Middle frontal gyrus (tissue), 1 donor: ENCODE results near the gene IP6K3.

Source experiments
- DNase-seq: peaks from one replicate; pipeline ENCODE4 v3.0.0-alpha.2; 2015; ENCODE audit warnings: low spot score; ENCODE audit errors: extremely low spot score

Gene IP6K3

DNA sequence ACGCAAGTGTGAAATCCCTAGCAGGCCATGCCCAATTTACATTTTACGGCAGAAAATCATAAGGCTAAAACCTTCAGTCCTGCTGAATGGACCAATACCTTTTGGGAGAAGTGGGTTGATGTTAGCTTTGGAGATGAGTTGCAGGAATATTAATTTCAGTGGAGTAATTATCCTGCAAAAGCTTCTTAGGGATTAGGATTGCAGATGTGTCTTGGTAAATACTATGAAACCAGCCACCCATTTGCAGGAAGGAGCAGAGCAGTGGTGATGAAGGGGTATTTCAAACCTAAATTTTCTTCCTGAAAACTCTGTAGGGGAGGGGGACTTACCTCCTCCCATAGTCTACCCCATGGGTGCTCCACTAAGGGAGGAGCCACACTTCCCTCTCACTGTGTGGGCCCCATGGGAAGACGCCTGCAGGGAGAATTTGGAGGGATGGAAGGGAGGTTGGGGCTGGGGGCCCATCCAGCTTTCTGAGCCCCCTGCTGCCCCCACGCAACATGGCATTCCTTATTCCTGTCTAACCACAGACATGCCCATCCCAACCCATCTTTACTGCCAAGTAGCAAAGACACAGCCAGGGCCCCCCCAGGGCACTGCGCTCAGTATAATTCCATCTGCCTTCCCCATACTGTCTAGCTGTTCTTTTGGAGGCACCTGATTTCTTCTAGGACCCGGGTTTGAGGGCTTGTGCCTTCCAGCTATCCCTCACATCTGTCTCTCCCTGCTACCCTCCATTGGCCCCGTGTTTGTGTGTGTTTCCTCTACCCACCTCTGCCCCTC lies 20.6 kb downstream of the IP6K3 start:
- no peak for DNase-seq

DNA sequence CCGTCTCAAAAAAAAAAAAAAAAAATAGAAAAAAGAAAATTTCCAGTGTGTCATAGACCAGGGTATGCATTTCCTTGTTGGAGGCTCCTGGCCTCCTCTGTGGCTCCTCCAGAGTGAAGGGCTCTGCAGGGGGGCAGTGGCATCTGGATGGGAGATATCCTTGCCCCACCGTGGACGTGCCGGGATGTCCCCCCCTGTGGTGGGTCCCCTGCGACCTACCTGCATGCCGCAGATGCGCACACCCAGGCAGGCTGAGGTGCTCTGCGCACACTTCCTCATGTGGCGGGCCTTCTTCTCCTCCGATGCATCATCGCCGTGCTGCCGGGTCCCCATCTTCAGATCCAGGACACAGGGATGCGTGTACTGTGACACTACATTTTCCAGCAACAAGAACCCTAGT lies 21.5 kb downstream of the IP6K3 start:
- DNase-seq = no peak

DNA sequence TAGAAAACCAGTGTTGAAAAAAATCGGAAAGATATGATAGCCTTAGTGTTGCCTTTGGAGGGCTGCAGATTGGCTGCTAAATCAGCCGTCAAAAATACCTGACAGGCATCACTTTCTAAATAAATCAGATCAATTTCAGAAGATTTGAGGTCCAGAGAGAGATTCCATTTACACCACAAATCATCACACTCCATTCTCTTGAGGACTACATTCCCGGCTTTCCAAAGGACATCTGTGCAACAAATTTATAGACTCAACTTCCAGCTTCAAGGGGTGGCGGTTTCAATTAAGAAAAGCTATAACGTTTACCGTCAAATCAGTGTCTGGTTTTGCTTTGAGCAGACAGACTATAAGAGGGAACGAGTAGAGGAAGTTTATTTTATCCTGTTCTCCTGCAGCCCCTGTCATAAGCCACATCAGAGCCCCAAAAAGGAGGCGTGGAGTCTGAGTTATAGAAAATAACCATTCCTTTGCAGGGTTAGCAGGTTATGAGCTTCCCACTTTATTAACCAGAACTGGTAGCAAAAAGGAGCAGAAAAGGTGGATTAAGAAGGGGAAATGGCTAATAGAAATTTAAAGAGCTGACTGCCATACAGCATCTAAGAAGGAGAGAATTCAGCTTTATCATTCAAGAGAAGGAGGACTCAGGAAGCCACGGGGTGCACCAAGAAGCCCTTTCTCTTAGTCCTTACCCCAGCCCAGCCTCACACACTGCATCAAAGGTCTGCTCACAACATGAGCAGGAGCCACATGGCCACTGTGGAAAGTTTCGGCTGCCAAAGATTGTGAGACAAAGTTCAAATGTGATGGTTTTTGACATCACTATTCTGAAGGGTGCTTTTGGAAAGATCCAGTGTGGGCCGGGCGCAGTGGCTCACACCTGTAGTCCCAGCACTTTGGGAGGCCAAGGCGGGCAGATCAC lies 22.3 kb downstream of the IP6K3 start:
- no peak for DNase-seq

DNA sequence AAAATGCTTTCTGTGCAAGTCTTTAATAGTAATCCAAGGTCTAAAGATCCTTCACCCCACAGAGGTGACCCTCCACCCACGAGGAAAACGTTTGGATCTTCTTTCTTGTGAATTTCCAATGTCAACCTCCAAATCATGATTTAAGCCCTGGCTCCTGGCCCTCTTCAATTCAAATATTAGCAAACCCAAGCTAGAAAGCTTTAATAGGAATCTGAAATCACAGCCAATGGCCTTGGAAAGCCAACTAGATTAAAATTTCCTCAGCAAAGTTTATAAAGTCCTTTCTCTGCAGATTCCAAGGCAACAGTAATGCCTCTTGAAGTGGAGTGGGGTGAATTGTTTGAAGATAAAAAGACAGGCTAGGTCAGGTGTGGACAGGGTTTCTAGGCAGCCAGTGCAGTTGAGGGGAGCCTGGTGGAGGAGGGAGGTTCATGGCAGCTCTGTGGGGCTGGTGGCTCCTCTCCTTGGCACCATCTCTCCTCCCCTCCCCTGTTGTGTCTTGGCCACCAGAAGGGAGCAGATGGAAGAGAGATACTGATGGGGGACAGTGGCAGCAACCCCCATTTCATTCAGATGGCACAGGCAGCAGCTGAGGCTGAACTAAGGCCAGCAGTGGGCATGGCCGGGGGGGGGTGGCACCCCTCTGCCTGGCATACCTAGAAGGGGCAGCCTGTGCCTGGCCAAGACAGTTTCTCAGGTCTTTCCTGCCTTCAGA lies 23.2 kb downstream of the IP6K3 start:
- DNase-seq = no peak

DNA sequence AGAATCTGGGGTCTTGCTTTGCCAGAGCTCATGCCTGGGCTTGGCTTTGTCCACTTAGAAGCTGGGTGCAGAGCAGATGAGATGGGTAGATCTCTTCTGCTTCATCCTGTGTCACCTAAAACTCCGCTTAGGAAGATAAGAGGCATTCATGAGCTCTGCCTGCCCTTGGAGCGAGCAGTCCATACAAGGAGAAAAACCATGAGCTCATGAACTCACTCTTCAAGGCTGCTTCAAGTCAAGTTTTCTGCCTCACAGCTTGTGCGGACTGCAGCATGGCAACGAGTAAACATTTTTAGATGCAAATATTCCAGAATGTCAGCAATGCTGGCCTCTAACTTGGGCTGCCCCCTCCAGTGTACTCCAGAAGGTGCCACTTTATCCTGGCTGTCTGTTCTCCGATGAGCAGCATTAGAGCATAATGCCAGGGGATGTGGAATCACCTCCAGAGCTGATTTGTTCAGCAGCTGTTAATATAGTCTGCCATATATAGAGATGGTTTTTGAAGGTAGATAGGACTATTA lies 24.5 kb downstream of the IP6K3 start:
- DNase-seq = no peak

DNA sequence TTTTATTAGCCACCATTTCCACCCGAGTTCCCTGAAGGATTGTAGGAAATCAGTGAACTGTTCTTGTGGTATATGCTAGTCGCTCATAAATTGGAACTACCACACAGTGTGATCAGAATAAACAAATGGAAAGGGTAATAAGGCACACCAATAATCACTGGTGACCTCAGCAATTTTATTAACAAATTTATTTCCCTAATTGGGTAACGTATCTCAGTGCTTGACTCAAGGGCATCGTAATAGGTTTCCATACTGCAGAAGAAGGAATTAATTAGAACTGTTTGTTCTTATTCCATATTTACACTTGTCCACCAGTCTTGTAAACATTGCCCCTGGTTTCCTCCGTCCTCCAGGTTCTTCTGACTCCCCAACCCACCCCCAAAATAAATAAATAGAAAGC lies 25.2 kb downstream of the IP6K3 start:
- no peak for DNase-seq

DNA sequence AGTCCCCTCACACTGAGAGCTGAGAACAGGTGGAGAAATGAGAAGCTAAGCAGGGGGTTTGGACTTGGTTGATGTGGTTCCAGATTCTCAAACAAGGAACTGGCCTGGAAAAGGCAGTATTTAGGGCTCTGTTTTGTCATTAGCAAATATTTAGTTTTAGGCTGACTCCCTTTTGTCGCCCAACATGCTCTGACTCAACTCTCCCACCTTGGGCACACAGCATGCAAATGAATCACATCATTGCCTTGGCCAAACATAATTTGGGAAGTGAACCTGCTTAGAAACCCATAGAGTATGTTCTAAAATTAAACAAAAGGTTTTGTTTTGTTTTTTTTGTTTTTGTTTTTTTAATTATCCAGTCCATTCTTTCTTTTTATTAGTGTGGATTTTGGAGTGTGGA lies 25.7 kb downstream of the IP6K3 start:
- DNase-seq = no peak

DNA sequence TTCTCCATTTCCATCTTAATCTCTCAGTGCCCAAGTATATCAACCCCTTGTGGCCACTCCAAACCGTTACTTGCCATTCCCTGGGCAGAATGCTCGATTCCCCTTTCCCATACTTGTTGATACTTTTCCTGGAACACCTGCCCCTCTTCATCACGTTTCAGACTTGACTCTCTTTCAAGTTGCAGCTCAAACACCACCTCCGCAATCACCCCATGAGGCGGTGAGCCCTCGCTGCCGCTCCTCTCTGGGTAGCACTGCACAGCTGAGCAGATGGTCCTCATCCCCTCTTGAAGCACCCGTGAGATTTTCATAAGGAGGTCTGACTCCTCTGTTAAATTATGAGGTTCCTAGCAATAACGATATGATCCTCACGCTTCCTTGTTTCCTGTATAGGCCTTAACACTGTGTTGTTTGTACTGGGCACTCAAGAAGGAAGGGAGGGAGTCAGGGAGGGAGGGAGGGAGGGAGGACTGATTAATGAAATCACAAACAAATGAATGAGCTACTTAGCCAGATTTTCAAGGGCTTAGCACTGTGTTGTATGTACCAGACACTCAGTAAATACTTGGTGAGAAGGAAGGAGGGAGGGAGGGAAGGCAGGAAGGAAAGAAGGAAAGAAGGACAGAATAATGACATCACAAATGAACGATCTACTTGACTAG lies 27.2 kb downstream of the IP6K3 start:
- no peak for DNase-seq

DNA sequence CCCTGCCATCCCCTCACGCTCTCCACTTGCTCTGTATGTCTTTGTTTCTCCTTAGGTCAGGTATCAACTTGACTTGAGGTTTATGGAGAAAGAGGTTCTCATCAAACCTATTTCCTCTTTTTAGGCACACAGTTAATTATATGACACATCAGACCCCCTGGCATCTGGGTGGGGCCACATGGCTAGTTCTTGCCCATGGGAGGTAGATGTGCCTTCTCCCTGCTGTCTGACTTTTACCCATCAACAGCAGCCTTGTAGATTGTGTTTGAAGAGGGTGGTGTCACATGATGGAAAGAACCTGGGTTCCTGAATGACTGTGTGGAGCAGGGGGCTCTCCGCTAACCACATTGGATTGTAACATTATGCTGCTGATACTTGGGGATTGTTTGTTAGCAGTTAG lies 28.0 kb downstream of the IP6K3 start:
- no peak for DNase-seq

DNA sequence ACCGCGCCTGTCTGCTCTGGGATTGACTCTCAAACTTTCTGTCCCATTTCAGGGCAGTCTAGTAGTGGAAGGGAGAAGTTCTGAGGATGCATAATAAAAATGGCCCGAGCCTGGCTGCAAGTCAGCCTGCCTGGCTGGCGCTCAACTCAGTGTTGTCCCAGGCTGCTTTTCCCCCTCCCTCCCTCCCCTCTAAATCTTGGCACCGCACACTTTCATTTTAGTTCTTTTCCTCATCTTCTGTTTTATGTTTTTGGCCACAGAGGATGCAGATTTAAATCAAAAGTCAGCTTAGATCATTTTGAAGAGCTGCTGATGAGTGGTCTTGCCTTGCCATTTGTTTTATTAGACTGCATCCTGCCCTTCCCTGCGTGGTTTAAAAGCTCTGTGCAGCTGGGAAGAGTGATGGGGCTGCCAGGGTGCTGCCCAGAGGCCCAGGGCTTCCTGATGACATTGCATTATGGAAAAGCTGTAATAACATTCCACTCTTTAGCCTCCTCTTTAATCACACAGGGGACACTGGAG lies 28.7 kb downstream of the IP6K3 start:
- no peak for DNase-seq

DNA sequence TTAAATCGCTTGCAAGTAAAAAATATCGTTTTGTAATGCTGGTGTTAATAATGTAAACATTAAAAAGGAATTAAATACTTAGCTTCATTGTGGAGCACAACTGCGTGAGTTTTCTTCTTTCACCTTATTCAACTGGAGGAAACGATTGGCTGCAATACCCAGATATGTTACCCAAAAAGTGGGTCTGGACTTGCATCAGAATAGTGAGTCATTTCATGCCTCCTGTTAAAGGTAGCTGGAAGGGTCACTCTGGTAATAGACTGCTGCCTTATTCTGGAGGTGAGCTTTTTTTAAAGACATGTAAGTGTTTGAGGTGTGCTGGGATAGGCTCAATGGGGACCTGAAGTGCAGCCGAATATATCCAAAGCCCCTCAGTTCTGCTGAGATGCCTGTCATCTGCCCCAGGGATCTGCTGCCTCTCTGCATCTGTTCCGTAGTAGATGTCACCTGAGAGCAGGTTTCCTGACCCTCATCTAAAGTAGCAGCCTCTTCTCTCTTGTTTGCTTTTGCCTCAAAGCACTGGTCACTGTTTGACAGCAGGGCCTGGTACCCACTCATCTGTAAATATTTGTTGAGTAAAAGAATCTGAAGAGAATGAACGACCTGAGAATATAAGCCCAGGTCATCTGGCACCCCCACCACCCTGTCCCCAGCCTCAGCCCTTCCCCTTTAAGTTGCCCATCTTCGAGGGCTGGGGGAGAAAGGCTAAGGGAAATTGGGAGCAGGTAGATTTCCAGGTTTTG lies 29.6 kb downstream of the IP6K3 start:
- no peak for DNase-seq

DNA sequence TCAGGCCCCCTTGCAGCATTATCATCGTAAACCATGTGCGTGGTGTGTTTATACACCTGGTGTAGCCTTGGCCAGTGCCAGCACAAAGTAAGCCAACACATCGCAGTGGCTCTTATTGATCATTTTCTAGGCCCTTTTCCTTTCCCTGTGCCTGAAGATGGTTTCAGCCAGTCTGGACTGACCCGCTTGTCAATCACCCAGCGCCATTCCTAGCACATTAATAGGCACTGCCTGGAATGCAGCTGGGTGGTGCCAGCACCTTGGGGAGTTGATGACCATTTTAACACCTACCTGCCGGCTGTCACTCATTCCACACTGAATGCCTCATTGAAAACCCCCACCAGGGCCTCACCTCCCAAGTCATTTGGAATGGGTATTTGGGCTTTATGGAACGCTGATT lies 30.3 kb downstream of the IP6K3 start:
- no peak for DNase-seq

DNA sequence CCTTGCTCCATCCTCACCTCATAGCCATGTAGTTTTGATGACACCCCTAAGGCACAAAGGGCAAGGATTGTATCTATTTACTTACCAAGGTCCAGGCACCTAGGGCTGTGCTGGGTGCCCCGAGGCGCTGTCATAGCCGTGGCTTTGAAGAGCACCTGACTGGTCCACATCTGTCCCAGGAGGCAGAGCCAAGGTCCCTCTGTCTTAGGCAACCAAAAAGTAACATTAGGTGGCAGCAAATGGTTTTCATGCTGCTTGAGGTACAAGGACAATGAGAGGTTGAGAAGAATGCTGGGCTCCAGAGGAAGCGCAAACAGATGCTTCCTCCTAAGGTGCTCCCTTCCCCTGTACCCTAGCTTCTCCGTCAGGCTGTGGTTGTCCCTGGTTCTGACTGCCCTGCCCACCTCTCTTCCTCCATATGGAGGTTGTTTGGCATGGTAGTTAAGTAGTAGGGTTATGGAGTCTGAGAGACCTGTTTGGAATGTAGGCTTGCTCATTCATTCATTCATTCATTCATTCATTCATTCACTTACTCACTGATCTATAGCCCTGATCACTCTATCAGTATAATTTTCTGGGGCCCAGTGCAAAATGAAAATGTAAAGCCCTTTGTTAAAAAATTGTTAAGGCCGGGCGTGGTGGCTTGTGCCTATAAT lies 32.2 kb downstream of the IP6K3 start:
- no peak for DNase-seq

DNA sequence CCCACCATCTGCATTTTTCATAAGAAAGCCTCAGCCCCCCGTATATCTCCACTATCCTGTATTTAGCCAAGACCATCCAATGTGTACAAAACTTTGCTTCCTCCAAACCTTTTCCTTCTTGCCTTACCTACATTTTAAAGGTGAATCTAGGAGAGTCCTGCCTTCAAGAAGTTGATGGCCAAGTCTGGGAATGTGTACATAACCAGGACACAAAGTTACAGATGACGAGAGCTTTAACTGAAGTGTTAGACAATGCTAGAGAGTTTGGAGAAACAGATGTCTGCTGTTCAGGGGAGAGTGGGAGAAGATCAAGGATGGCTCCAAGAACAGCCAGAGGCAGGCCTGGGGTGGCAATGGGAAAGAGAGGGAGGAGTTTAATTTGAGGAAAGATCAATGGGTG lies 32.9 kb downstream of the IP6K3 start:
- no peak for DNase-seq

DNA sequence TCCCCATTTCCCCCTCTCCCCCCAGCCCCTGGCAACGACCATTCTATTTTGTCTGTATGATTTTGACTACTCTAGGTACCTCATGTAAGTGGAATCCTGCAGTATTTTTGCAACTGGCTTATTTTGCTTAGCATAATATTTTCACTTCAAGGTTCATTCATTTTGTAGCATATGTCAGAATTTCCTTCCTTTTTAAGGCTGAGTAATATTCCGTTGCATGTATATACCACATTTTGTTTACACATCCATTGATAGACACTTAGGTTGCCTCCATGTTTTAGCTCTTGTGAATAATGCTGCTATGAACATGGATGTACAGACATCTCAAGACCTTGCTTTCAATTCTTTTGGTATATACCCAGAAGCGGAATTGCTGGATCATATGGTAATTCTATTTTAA lies 33.8 kb downstream of the IP6K3 start:
- no peak for DNase-seq

DNA sequence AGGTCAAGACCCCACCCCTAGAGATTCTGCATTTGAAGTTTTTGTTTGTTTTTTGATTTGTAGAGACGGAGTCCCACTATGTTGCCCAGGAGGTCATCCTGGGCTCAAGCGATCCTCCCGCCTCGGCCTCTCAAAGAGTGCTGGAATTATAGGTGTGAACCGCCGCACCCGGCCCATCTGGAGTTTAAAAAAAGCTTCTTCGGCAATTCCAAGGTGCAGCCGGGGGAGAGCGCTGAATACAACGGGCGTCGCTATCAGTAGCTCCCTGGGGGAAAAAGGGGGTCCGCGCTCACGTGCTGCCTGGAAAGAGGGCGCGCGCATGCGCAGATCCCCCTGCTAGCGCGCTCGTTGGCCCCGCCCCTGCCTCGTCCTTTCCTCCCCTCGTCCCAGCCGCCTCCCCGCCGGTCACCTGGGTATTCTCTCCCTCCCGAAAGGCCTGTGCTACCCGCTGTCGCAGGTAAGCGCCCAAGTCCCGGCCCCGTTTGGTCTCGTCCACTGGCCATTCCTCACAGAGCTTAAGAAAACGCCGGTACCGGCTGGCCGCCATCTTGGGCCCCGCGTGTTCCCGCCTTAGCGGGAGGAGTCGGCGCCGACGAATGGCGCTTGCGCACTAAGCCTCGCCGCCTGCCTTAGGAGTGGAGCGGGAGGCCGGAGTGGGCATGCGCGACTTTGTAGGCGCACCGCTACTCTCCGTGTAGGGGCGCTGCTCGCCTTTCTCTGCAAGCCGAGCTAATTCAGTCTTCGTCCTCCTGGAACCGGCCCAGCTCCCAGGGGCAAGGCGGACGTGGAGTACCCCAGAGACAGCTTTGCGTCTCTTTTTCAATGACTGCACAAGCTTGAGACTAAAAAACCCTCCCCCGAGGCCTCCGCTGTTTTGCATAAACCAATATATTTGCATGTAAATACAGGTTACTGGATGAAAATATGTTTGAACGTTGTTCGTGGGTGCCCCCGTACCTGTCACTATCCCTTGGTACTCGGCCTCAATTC lies 35.3 kb downstream of the IP6K3 start, which contains the start of gene UQCC2:
UQCC2 (minus strand) TSS at position 561 of the 990 bp plus-strand sequence; CDS start at position 547, 14 bp downstream.
- peak; percentile 95 for DNase-seq

DNA sequence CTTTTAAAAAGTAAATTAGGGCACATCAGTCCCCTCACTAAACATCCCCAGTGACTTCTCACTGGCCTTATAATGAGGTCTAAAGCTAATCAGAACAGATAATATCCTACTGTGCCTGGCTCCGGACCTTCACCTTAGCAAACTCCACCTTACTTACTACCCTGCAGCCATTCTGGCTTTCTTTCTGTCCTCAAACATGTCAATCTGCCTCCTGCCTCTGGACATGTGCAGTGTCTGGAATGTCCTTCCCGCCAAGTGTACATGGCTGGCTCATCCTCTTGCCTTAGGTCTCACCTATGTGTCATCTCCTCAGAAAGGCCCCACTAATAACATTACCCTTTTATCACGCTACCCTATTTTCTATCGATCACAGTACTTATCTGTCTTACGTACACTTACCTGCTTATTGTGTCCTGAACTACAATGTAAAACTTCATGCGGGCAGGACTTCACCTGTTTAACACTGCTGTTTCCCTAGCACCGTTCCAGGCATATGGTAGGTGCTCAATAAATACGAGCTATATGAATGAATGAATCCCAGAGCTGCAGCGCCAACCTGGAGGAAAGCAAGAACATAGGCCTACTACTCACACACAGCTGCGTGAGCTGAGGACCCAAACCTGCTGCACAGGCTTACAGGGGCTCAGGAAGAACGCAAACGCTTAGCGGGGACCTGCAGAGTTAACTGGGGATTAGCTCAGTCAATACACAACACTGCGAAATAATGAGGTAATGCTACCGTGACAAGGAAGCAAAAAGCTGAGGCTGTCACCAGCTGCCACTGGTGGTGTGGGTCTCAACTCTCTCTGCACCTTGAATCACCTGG lies 36.2 kb downstream of the IP6K3 start:
- DNase-seq = no peak
